Esophagus squamous epithelium (tissue), 5 donors: ENCODE results near the gene TMEM151A. TPM values are rescaled to one million over a fixed set of nuclear protein-coding genes. Genes with fewer than 3 reads are reported as not detected.

Source experiments
- DNase-seq: peaks from one replicate; lab custom pipeline; 2025; lab: John Stamatoyannopoulos, UW
- H3K27ac ChIP-seq, 4 donors: fragments of 200-600 bp; sonication (generic); one replicate each; pipeline ENCODE4 v1.5.1; 2016 to 2019; ENCODE audit warnings: mild to moderate bottlenecking in 1 of 4
- H3K27me3 ChIP-seq, 4 donors: fragments of 200-600 bp; sonication (generic); 1 replicate in 3 of 4; 2 replicates in 1 of 4; pipeline versions ENCODE4 v1.5.1 to v1.6.0; 2017 to 2021; ENCODE audit warnings: antibody characterized with exemption in 1 of 4
- H3K36me3 ChIP-seq, 3 donors: fragments of 200-600 bp; sonication (generic); one replicate each; pipeline ENCODE4 v1.5.1; 2016 to 2019
- H3K4me1 ChIP-seq, 3 donors: fragments of 200-600 bp; sonication (generic); one replicate each; pipeline ENCODE4 v1.5.1; 2017 to 2019
- H3K4me3 ChIP-seq, 4 donors: fragments of 200-600 bp; sonication (generic); 1 replicate in 3 of 4; 2 replicates in 1 of 4; pipeline ENCODE4 v1.5.1; 2016 to 2019; ENCODE audit warnings: mild to moderate bottlenecking in 2 of 4, moderate library complexity in 1 of 4
- H3K9me3 ChIP-seq, 3 donors: fragments of 200-600 bp; sonication (generic); one replicate each; pipeline ENCODE4 v1.5.1; 2016 to 2019
- CTCF ChIP-seq, 6 experiments: fragments of 450-650 bp in 4 of 6; fragments of 200-600 bp in 2 of 6; sonication (generic) in 2 of 6; IDR thresholded peaks; one replicate each; pipeline ENCODE4 v1.5.1; 2016 to 2019; ENCODE audit warnings: antibody characterized with exemption in 6 of 6, mild to moderate bottlenecking in 4 of 6, moderate library complexity in 4 of 6
- POLR2A ChIP-seq, 4 donors: fragments of 450-650 bp; IDR thresholded peaks; one replicate each; pipeline ENCODE4 v1.6.1; 2017; ENCODE audit warnings: antibody characterized with exemption in 4 of 4, mild to moderate bottlenecking in 4 of 4, moderate library complexity in 3 of 4
- WGBS, 2 donors: methylation state at CpG; one replicate each; pipeline ENCODE4 v1.1.5; 2018; 5-methylcytosine and 5-hydroxymethylcytosine counted together
- intact Hi-C: fragments of 100-400 bp; cut with DNase I; formaldehyde crosslinking; loops from one replicate; pipeline ENCODE4 v1.15.0; 2022
- total RNA-seq, 4 donors: library from RNA; depleted of rRNA; stranded (reverse); fragments of >200 nt; gene quantifications; one replicate each; pipeline ENCODE4 v1.1.0, GENCODE V29; 2016
- donor health status: DM: yes; HTN: yes; CAD: no.

TMEM151A gene
- total RNA-seq, 4 donors from 2014 or later: not detected

GRCh38 chr11:66294626-66295620 is 3.2 kb downstream of the TMEM151A start:
- WGBS, 2 donors: 87% methylated on average over 18 of the region's 123 CpGs; no CpG with 5 or more reads in 1 of the 2 donors
- TF ChIP-seq POLR2A (IDR thresholded peaks at IDR 0.05) (no peak), CTCF (IDR thresholded peaks at IDR 0.05) (no peak)
- Histone ChIP-seq H3K36me3 (no peaks in the 10 kb centered on the region), H3K4me1 (peaks cover 8 to 22% (median 9%) of the 10 kb centered on the region in 3 donors), H3K9me3 (no peaks in the 10 kb centered on the region), H3K4me3 (no peak overlapping the region), H3K27me3 (peaks cover 6 to 69% (median 10%) of the 10 kb centered on the region in 4 donors), H3K27ac (no peak overlapping the region)
- no peak for DNase-seq
- intact Hi-C loops: no loop called here

GRCh38 chr11:66297610-66298009 is 5.9 kb downstream of the TMEM151A start:
- no peaks in the 10 kb centered on the region for H3K36me3 ChIP-seq
- no peak overlapping the region for H3K4me3 ChIP-seq
- WGBS, 2 donors: 43 to 50% methylated on average over 7 to 8 of the region's 8 CpGs
- H3K27ac ChIP-seq: no peak overlapping the region
- DNase-seq: no peak
- H3K4me1 ChIP-seq: peaks cover 0 to under 1% (median 0%) of the 10 kb centered on the region in 3 donors
- no peaks in the 10 kb centered on the region for H3K9me3 ChIP-seq
- peaks cover 0 to 46% (median 2%) of the 10 kb centered on the region in 4 donors for H3K27me3 ChIP-seq
- TF ChIP-seq CTCF (IDR thresholded peaks at IDR 0.05) (no peak), POLR2A (IDR thresholded peaks at IDR 0.05) (no peak)
- intact Hi-C loops: no loop called here

GRCh38 chr11:66299186-66299585 is 7.5 kb downstream of the TMEM151A start:
- TF ChIP-seq POLR2A (IDR thresholded peaks at IDR 0.05): no peak
- intact Hi-C loops: no loop called here
- Histone ChIP-seq H3K4me1 (no peaks in the 10 kb centered on the region), H3K27me3 (peaks cover 0 to 30% (median 0%) of the 10 kb centered on the region in 4 donors), H3K9me3 (no peaks in the 10 kb centered on the region), H3K4me3 (no peak overlapping the region), H3K36me3 (no peaks in the 10 kb centered on the region), H3K27ac (no peak overlapping the region)
- WGBS, 2 donors: 55 to 58% methylated on average over 2 to 3 of the region's 3 CpGs
- DNase-seq: no peak

GRCh38 chr11:66302656-66303055 is 11.0 kb downstream of the TMEM151A start:
- no peak overlapping the region for H3K27ac ChIP-seq
- TF ChIP-seq POLR2A (IDR thresholded peaks at IDR 0.05) (no peak), CTCF (IDR thresholded peaks at IDR 0.05) (no peak)
- no peak overlapping the region for H3K4me3 ChIP-seq
- intact Hi-C loops: no loop called here
- DNase-seq: no peak
- H3K4me1 ChIP-seq: no peaks in the 10 kb centered on the region
- no peaks in the 10 kb centered on the region for H3K36me3 ChIP-seq
- WGBS, 2 donors: 82 to 86% methylated on average over 12 of the region's 12 CpGs
- H3K9me3 ChIP-seq: no peaks in the 10 kb centered on the region
- H3K27me3 ChIP-seq: no peaks in the 10 kb centered on the region

- no peak for DNase-seq
- intact Hi-C loops: no loop called here
- Histone ChIP-seq H3K4me1 (peaks cover 11 to 33% (median 14%) of the 10 kb centered on the region in 3 donors), H3K36me3 (no peaks in the 10 kb centered on the region), H3K9me3 (no peaks in the 10 kb centered on the region), H3K27me3 (peaks cover 0 to 3% (median 0%) of the 10 kb centered on the region in 4 donors), H3K27ac (no peak overlapping the region), H3K4me3 (no peak overlapping the region)
- TF ChIP-seq CTCF (IDR thresholded peaks at IDR 0.05) (no peak), POLR2A (IDR thresholded peaks at IDR 0.05) (no peak)
- WGBS, 2 donors: 56 to 65% methylated on average over 3 of the region's 3 CpGs
These were observed 17.8 kb downstream of the TMEM151A start for GRCh38 chr11:66309475-66309874.
